ENCODE results near the gene LLPH. TPM values are rescaled to one million over a fixed set of nuclear protein-coding genes. Genes with fewer than 3 reads are reported as not detected.

Gene LLPH
- total RNA-seq, 1 experiment from 2014 or later: 51.3 TPM

DNA sequence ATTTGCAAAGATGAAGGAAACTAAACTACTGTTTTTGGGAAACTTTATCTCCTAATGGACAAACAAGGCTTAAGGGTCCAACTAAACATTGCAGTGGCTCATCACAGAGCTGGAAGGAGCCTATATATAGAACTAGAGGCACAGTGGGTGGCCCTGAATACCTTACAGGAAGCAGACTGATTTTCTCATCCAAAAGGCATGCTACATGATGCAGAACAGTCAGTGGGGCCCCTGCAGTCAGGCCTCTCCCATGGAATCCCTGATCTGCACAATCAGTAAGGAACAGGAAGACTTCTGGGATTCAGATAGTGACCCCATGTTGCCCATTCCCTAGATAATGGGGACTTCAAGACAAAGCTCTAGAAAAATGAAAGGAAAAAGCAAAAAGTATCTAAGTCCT is 1.9 kb upstream of the LLPH start:
- Histone ChIP-seq H3K9me3 (ENCODE audit: low read depth, low read length, poor library complexity, severe bottlenecking) (no peaks in the 10 kb centered on the region), H3K4me3 (ENCODE audit: low read depth, low read length, poor library complexity, severe bottlenecking) (peak overlapping the region; percentile 88), H3K27me3 (replicated peaks; ENCODE audit: insufficient read depth, low read depth, low read length, poor library complexity) (no peaks in the 10 kb centered on the region), H3K36me3 (ENCODE audit: insufficient read depth, low read length, poor library complexity, severe bottlenecking) (peaks cover 28% of the 10 kb centered on the region), H3K27ac (ENCODE audit: low read depth, low read length, poor library complexity, severe bottlenecking) (peak overlapping the region; percentile 33), H3K4me1 (ENCODE audit: insufficient read depth, low read length, poor library complexity, severe bottlenecking) (peaks cover 10% of the 10 kb centered on the region)
- intact Hi-C loops (cut with micrococcal nuclease; ENCODE audit: unreplicated experiment): no loop called here
- POLR2A ChIA-PET (ENCODE audit: low non-redundant PET): interaction anchor here (0.7 kb wide), 1 partner anchor 16 kb away, joined by 3 read pairs; no protein-coding TSS in a partner anchor
- peak; percentile 38 for DNase-seq (ENCODE audit: low spot score)
- no peak for TF ChIP-seq EZH2 (IDR thresholded peaks at IDR 0.05; ENCODE audit: borderline replicate concordance, low read depth, low read length, poor library complexity, severe bottlenecking)
- TF ChIP-seq, protein P1, sequence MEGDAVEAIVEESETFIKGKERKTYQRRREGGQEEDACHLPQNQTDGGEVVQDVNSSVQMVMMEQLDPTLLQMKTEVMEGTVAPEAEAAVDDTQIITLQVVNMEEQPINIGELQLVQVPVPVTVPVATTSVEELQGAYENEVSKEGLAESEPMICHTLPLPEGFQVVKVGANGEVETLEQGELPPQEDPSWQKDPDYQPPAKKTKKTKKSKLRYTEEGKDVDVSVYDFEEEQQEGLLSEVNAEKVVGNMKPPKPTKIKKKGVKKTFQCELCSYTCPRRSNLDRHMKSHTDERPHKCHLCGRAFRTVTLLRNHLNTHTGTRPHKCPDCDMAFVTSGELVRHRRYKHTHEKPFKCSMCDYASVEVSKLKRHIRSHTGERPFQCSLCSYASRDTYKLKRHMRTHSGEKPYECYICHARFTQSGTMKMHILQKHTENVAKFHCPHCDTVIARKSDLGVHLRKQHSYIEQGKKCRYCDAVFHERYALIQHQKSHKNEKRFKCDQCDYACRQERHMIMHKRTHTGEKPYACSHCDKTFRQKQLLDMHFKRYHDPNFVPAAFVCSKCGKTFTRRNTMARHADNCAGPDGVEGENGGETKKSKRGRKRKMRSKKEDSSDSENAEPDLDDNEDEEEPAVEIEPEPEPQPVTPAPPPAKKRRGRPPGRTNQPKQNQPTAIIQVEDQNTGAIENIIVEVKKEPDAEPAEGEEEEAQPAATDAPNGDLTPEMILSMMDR (conservative IDR thresholded peaks at IDR 0.05; ENCODE audit: low read depth, low read length): no peak
- no TSS peak for BruUV-seq (replicated peaks)
- CTCF ChIA-PET: no interaction called here

DNA sequence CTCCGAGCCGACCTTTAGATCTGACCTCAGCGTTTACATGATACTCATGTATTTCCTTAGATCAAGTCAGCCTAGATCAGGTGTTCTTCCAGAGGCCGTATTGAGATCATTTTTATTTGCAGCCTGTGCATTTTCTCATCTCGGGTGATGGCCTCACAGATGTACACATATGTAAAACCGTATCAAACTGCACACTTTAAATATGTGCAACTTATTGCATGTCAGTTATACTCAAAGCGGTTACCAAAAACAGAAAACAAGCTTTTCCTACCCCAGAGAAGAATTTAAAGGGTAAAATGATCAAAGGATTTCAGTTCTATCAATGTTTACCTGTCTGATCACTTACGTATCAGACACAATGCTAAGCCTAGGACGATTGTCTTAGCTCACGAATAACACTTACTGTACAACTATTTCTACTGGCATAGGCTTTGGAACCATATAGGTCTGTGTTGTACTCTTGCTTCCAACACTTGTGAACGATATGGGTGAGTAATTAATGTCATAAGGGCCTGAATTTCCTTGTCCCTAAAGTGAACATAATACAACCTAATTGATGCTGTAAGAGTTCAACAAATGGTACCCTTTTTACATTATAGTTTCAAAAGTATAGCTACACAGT is 628 bp upstream of the LLPH start:
- Histone ChIP-seq H3K27ac (ENCODE audit: low read depth, low read length, poor library complexity, severe bottlenecking) (peak overlapping the region; percentile 76), H3K4me1 (ENCODE audit: insufficient read depth, low read length, poor library complexity, severe bottlenecking) (peaks cover 10% of the 10 kb centered on the region), H3K27me3 (replicated peaks; ENCODE audit: insufficient read depth, low read depth, low read length, poor library complexity) (no peaks in the 10 kb centered on the region), H3K9me3 (ENCODE audit: low read depth, low read length, poor library complexity, severe bottlenecking) (no peaks in the 10 kb centered on the region), H3K4me3 (ENCODE audit: low read depth, low read length, poor library complexity, severe bottlenecking) (peak overlapping the region; percentile 88), H3K36me3 (ENCODE audit: insufficient read depth, low read length, poor library complexity, severe bottlenecking) (peaks cover 23% of the 10 kb centered on the region)
- TF ChIP-seq, protein P1 (conservative IDR thresholded peaks at IDR 0.05; ENCODE audit: low read depth, low read length): no peak
- no peak for TF ChIP-seq EZH2 (IDR thresholded peaks at IDR 0.05; ENCODE audit: borderline replicate concordance, low read depth, low read length, poor library complexity, severe bottlenecking)
- BruUV-seq (replicated peaks): TSS peak; percentile 81
- POLR2A ChIA-PET (ENCODE audit: low non-redundant PET): no interaction called here
- CTCF ChIA-PET: interaction anchor here (1.2 to 1.9 kb wide), 2 partner anchors 11 to 38 kb away, joined by 4 to 11 read pairs; partner anchors contain the start of gene TMBIM4
- no peak for DNase-seq (ENCODE audit: low spot score)
- intact Hi-C loops (cut with micrococcal nuclease; ENCODE audit: unreplicated experiment): no loop called here

- TF ChIP-seq, protein P1 (conservative IDR thresholded peaks at IDR 0.05; ENCODE audit: low read depth, low read length): no peak
- TF ChIP-seq EZH2 (IDR thresholded peaks at IDR 0.05; ENCODE audit: borderline replicate concordance, low read depth, low read length, poor library complexity, severe bottlenecking): no peak
- ChIA-PET CTCF (interaction anchor here (1.9 kb wide), 1 partner anchor 40 kb away, joined by 11 read pairs; the partner anchor contains the start of gene TMBIM4), POLR2A (ENCODE audit: low non-redundant PET) (no interaction called here)
- DNase-seq (ENCODE audit: low spot score): no peak
- no peaks in the 10 kb centered on the region for H3K27me3 ChIP-seq (replicated peaks; ENCODE audit: insufficient read depth, low read depth, low read length, poor library complexity)
- no TSS peak for BruUV-seq (replicated peaks)
- H3K9me3 ChIP-seq (ENCODE audit: low read depth, low read length, poor library complexity, severe bottlenecking): no peaks in the 10 kb centered on the region
- peaks cover 22% of the 10 kb centered on the region for H3K36me3 ChIP-seq (ENCODE audit: insufficient read depth, low read length, poor library complexity, severe bottlenecking)
- H3K4me3 ChIP-seq (ENCODE audit: low read depth, low read length, poor library complexity, severe bottlenecking): peak overlapping the region; percentile 88
- peak overlapping the region; percentile 76 for H3K27ac ChIP-seq (ENCODE audit: low read depth, low read length, poor library complexity, severe bottlenecking)
- intact Hi-C loops (cut with micrococcal nuclease; ENCODE audit: unreplicated experiment): no loop called here
- H3K4me1 ChIP-seq (ENCODE audit: insufficient read depth, low read length, poor library complexity, severe bottlenecking): peaks cover 10% of the 10 kb centered on the region
Measured at GRCh38 chr12:66129934-66130266, 650 bp downstream of the LLPH start.

Data from A673 (cell line).